ENCODE data around the gene KRT13. TPM values are rescaled to one million over a fixed set of nuclear protein-coding genes. Genes with fewer than 3 reads are reported as not detected.

The KRT13 gene
- total RNA-seq, 1 experiment from 2014 or later: not detected

DNA sequence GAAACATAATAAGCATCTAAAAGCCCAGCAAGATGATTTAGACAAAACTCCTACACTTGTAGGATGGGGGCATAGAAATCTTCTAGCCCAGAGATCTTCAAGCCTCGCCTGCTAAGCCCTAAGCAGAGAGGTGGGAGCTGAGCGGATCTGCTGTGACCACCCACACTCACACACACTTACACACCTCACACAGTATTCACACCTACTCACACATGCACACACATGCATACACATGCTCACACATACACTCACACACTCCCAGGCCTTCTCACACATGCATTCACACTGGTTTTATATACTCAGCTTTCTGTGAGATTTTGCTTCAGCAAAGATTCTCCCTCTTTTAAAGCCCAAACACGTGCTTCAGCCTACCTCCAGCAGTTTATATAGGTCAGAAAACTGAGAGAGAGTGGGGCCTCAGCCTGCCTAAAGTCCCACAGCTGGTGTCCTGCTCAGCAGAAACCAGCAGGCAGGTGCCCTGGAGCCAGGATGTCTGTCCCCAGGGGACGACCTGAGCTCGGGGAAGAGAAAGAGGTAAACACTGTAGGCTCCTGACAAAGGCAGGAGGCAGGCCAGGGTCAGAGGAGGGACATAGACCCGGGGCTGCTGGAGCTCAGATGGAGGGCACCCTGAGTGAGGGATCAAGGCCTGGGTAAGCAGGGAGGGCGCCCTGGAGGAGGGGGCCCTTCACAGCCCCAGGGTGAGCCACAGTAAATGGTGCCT is 34.7 kb upstream of the KRT13 start (continued):
- TF ChIP-seq, protein P1, sequence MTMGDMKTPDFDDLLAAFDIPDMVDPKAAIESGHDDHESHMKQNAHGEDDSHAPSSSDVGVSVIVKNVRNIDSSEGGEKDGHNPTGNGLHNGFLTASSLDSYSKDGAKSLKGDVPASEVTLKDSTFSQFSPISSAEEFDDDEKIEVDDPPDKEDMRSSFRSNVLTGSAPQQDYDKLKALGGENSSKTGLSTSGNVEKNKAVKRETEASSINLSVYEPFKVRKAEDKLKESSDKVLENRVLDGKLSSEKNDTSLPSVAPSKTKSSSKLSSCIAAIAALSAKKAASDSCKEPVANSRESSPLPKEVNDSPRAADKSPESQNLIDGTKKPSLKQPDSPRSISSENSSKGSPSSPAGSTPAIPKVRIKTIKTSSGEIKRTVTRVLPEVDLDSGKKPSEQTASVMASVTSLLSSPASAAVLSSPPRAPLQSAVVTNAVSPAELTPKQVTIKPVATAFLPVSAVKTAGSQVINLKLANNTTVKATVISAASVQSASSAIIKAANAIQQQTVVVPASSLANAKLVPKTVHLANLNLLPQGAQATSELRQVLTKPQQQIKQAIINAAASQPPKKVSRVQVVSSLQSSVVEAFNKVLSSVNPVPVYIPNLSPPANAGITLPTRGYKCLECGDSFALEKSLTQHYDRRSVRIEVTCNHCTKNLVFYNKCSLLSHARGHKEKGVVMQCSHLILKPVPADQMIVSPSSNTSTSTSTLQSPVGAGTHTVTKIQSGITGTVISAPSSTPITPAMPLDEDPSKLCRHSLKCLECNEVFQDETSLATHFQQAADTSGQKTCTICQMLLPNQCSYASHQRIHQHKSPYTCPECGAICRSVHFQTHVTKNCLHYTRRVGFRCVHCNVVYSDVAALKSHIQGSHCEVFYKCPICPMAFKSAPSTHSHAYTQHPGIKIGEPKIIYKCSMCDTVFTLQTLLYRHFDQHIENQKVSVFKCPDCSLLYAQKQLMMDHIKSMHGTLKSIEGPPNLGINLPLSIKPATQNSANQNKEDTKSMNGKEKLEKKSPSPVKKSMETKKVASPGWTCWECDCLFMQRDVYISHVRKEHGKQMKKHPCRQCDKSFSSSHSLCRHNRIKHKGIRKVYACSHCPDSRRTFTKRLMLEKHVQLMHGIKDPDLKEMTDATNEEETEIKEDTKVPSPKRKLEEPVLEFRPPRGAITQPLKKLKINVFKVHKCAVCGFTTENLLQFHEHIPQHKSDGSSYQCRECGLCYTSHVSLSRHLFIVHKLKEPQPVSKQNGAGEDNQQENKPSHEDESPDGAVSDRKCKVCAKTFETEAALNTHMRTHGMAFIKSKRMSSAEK (CRISPR knock-in tag; IDR thresholded peaks at IDR 0.05; ENCODE audit: borderline replicate concordance): no peak
- TF ChIP-seq RORB (CRISPR knock-in tag; IDR thresholded peaks at IDR 0.05) (no peak), JUN (CRISPR knock-in tag; IDR thresholded peaks at IDR 0.05) (no peak), SOX15 (CRISPR knock-in tag; IDR thresholded peaks at IDR 0.05) (no peak), OVOL2 (CRISPR knock-in tag; IDR thresholded peaks at IDR 0.05; ENCODE audit: borderline replicate concordance) (no peak)
- TF ChIP-seq, protein P2, sequence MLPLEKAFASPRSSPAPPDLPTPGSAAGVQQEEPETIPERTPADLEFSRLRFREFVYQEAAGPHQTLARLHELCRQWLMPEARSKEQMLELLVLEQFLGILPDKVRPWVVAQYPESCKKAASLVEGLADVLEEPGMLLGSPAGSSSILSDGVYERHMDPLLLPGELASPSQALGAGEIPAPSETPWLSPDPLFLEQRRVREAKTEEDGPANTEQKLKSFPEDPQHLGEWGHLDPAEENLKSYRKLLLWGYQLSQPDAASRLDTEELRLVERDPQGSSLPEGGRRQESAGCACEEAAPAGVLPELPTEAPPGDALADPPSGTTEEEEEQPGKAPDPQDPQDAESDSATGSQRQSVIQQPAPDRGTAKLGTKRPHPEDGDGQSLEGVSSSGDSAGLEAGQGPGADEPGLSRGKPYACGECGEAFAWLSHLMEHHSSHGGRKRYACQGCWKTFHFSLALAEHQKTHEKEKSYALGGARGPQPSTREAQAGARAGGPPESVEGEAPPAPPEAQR (CRISPR knock-in tag; IDR thresholded peaks at IDR 0.05): no peak
- TF ChIP-seq, protein P3, sequence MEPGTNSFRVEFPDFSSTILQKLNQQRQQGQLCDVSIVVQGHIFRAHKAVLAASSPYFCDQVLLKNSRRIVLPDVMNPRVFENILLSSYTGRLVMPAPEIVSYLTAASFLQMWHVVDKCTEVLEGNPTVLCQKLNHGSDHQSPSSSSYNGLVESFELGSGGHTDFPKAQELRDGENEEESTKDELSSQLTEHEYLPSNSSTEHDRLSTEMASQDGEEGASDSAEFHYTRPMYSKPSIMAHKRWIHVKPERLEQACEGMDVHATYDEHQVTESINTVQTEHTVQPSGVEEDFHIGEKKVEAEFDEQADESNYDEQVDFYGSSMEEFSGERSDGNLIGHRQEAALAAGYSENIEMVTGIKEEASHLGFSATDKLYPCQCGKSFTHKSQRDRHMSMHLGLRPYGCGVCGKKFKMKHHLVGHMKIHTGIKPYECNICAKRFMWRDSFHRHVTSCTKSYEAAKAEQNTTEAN (CRISPR knock-in tag; IDR thresholded peaks at IDR 0.05): no peak
- TF ChIP-seq, protein P4, sequence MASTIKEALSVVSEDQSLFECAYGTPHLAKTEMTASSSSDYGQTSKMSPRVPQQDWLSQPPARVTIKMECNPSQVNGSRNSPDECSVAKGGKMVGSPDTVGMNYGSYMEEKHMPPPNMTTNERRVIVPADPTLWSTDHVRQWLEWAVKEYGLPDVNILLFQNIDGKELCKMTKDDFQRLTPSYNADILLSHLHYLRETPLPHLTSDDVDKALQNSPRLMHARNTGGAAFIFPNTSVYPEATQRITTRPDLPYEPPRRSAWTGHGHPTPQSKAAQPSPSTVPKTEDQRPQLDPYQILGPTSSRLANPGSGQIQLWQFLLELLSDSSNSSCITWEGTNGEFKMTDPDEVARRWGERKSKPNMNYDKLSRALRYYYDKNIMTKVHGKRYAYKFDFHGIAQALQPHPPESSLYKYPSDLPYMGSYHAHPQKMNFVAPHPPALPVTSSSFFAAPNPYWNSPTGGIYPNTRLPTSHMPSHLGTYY (CRISPR knock-in tag; IDR thresholded peaks at IDR 0.05): no peak

DNA sequence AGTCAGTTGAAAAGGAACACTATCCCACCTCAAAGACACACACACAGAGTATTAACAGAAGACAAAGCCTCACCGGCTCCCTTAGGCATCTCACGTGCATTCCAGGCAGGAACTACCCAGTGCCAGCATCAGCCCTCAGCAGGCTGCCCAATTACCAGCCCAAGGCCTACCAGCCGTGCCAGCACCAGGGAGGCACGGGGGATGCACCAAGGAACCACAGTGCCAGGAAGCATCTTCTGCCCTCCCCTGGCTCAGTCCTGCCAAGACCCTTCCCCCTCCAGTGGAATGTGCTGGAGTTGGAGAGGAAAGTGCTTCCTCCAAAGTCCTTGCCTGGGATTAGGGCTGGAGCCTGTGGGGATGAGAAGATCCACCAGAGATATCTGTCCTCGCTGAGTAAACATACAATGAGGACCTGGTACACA is 33.7 kb upstream of the KRT13 start:
- peak; percentile 43 for ATAC-seq
- TF ChIP-seq, protein P5, sequence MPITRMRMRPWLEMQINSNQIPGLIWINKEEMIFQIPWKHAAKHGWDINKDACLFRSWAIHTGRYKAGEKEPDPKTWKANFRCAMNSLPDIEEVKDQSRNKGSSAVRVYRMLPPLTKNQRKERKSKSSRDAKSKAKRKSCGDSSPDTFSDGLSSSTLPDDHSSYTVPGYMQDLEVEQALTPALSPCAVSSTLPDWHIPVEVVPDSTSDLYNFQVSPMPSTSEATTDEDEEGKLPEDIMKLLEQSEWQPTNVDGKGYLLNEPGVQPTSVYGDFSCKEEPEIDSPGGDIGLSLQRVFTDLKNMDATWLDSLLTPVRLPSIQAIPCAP (CRISPR knock-in tag; IDR thresholded peaks at IDR 0.05): no peak
- TF ChIP-seq ZNF416 (CRISPR knock-in tag; IDR thresholded peaks at IDR 0.05): no peak
- TF ChIP-seq, protein P4 (CRISPR knock-in tag; IDR thresholded peaks at IDR 0.05): no peak
- no peak for TF ChIP-seq KAT7 (CRISPR knock-in tag; IDR thresholded peaks at IDR 0.05; ENCODE audit: borderline replicate concordance)
- POLR2A ChIA-PET: interaction anchor here (0.5 to 1.1 kb wide), 5 partner anchors 9 to 912 kb away, joined by 3 to 7 read pairs (median 4); partner anchors contain the start of gene KRT19
- Mint-ChIP-seq H3K4me1 (peaks cover 48% of the 10 kb centered on the region), H3K27ac (no peak overlapping the region), H3K36me3 (no peaks in the 10 kb centered on the region), H3K4me3 (no peak overlapping the region; the same call in 1 of the 2 replicates), H3K27me3 (ENCODE audit: low read depth) (no peaks in the 10 kb centered on the region), H3K9me3 (no peaks in the 10 kb centered on the region)
- CTCF ChIA-PET: interaction anchor here (0.5 to 7.4 kb wide), 6 partner anchors 10 to 124 kb away, joined by 3 to 122 read pairs (median 4); partner anchors contain the start of gene KRT19
- DNase-seq (ENCODE audit: low spot score): no peak
